CD4-positive, alpha-beta T cell treated with Interleukin-15 for 1 hour (primary cell): Measurements from ENCODE around the gene TSEN15.
A peak's percentile ranks its signal among the peaks of the same experiment; 100 is the strongest.

Experiments used
- DNase-seq: peaks from one replicate; pipeline ENCODE4 v3.0.0-alpha.2; 2020

The TSEN15 gene

DNA sequence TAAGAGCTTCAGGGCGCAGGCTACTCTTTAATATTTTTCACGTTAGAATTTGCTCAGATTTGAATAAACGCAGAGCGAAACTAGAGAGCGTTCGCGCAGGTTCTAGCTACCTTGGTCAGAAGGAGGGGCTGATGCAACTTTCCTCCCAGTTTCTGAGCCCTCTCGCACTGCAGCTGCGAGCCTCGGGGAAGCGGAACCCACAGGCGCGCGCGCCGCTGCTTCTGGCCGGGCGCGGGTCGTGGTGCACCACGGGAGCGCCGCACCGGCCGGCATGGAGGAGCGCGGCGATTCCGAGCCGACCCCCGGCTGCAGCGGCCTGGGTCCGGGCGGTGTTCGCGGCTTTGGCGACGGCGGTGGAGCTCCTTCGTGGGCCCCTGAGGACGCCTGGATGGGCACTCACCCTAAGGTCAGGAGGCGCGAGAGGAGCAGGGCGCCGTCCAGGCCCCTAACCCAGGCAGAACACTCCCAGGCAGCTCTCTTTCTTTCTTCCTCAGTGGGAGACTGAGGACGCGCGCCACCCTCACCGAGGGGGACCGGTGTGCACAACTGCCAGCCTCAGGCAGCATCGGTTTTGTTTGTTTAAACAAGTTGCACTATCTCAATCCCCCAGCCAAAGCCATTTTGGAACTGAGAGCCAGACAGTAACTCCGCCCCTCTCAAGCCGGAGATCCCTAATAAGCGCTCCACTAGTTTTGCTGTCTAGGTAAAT is at the start of gene TSEN15:
TSS of gene TSEN15 (plus strand) at position 246 of the 709 bp plus-strand sequence. CDS start at position 272, 26 bp downstream.
- peak; percentile 65 for DNase-seq

DNA sequence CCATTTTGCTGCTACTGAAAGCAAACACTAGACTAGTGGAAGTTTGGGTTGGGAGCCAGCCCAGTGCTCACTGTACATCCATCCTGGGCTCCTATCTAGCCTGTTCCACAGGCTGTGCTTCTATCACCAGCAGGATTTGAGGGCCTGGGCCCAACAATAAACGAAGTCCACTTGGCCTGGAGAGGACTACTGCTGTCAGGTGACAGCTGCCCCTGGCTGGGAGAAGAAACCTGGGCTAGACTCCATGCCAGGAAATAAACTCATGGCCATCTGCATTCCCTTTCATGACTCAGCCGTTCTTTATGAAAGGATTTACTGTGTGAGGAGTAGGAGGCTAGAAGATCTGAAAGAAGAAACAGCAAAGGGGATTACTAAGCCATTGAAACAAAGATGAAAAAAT is 49.5 kb upstream of the TSEN15 start:
- no peak for DNase-seq

DNA sequence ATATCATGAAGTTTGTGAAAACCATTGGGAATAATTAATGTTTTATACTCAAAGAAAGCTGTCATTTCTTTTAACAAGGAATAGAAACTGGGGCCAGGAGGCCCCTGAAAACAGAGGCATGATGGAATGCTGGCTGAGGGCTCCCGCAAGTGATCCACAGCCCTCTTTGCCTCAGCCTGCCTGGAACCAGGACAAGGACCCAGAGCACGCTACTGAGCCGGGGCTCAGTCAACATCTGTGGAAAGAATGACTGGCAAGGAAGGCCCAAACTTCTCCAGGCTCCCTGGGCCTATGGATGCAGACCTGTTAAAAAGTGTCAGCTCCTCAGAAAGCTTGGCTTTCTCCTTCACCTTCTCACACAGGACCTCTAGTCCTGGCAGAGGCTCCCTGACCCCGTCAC is 46.6 kb upstream of the TSEN15 start:
- DNase-seq = no peak

DNA sequence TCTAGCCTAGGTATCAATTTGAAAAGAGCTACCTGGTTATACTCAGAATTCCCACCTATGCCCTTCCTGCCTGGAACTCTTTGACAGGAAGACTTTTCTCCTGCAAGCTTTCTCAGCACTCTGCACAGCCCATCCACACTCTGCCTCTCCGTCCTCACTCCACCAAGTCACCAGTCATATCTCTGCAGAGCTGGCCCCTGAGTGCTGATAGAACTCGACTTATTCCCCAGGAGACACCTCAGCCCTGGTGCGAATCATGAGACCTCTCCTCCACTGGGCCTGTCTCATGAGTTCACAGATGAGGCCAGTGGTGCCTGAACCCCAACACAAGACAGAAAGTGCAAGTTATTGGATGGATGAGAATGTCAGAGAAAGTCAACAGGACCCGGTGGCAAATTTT is 46.0 kb upstream of the TSEN15 start:
- DNase-seq = no peak

DNA sequence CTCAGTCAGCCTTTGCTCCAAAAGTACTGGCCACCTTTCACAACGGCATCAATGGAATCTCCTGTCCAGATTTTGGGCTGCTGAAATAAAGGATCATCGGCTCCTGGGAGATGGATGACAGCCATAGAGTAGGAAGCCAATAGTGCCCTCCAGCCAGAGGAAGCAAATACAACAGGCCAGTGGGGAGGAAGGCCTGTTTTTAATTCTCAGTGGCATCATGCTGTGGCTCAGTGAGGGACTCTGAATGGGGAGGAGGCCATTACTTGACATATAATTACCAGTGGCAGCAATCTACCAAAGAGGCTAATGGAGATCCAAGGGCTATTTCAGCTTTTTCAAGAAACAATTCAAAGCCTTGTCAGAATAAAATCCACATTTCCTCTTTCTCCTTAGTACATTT is 40.7 kb upstream of the TSEN15 start:
- DNase-seq = no peak

DNA sequence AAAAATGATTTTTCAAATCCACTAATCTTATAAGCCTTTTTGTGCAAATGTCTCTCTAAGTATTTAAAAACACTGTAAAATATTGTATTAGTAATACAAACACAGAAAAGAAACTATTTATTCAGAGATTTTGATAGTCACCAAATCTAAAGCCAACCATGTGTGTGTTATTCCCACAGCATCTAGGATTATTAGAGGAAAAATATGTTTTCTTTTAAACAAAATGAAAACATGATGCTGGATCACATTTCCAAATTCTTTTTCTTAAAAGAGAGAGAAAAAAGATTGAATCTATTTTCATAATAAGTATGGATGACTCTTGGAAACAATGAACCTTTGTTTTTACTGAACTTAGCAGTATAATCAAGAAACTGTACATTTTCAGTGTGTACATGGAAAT is 39.3 kb upstream of the TSEN15 start:
- DNase-seq = no peak

DNA sequence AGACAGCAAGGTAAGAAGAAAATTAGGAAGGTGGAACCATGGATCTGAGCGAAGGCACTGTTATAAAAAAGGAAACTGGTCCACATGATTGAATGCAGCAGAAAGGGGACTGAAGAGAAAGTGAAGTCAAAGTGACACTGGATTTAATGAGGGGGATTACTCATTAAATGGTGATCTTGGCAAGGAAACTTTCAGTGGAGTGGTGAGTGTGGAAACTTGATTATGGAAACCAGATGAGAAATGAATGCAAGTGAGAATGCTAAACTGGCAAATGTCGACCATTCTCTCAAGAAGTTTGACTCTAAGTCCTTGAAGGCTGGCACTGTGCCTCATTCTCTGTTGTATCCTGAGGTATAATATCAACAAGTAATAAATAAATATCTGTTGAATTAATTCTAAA is 37.3 kb upstream of the TSEN15 start:
- no peak for DNase-seq

DNA sequence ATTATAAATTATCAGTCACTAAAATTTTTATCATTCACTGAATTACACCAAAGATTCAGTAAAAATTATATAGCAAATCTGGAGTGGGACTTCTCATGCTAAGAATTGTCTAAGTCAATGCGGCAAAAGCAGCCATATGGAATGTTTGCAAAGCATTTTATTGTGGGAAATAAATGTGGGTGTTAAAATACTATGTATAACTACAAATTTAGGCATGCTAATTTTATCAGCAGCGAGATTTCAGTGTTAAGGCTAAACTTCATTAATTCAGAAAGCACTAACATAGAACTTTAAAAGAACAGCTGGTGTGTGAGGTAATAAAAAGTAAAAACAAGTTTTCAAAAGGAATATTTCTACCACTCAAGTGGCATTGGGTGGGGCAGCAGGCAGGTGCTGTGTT is 35.4 kb upstream of the TSEN15 start:
- DNase-seq = no peak

DNA sequence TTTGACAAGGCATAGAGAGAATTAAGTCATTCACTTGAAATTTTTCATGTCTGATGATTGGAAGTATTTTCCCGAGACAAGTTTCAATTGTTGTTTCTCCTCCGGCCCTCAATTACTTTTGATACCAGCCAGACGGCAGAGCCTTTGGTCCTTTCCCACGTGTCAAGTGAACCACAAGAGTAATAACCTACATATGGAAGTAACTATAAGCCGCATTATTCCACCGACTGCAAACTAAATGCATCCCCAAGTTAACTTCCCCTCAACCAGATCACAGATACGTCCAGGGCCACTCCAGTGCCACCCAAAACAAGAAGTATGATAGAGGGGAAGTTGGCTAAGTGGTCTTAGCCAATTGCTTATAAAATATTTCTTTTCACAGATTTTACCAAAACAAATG is 34.2 kb upstream of the TSEN15 start:
- DNase-seq = no peak

DNA sequence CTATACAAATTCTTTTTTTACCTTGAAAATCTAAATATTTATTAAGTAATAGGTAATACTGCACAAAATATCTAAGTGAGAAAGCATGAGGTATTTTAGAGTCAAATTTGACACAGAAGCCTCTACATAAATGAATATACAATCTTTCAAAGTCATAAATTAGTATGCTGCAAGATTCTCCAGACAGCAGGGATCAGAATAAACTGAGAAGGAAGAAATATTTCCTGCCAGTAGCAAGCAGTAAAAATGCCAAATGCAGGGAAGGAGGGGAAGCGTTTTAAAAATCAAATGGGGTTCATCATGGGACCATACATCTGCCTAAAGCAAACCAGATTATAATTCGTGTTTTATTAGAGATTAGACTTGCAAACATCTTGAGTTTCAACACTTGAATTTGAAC is 32.9 kb upstream of the TSEN15 start:
- no peak for DNase-seq

DNA sequence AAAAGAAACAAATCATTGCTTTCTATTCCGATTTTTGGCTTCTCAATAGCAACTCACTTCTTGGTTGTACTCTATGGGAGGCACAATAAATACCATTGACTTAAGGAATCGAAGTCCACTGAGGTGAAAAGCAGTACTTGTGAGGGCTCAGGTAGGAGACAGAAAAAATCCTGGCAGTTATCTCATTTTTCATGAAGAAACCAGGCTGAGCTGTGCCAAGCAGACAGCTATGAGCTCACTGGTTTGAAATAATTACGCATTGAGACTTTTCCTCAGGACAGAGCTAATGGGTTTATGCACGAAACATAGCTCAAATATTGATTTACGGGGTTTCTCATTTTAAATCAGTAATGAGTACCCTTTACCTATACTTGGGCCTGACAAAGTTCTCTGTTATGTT is 32.5 kb upstream of the TSEN15 start:
- DNase-seq = no peak

DNA sequence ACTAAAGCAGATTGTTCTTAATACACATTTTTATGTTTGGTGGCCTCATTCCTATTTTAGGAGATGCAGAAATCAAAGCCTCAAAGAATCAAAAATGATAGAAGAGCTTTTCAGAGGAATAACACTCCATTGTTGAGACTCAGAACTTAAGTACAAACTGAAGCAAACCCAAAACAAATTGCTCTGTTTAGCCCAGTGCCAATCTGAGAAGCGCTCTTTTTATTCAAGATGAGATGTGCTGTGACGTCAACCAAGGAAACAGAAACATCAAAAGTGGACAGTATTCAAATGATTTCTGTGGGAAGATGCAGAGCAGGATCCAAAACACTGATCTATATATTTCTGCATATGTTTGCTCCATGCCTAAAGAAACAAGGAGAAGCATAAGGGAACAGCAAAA is 32.0 kb upstream of the TSEN15 start:
- DNase-seq = no peak

DNA sequence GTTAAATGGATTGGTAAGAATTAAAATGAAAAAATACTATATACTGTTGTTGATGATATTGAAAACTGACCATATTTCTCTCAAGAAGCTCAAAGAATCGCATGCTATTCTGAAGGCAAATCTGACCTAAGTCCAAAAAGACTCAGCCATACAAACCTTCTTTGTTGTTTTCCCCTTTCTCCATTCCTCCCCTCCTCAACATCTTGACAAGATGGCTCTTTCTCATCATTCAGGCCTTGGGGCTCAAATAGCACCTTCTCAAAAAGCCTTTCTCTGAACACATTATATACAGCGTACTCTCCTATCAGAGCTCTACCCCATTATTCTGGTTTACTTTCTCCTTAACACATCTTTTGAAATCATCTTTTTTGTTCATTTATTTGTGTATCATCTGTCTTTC is 31.2 kb upstream of the TSEN15 start:
- no peak for DNase-seq

DNA sequence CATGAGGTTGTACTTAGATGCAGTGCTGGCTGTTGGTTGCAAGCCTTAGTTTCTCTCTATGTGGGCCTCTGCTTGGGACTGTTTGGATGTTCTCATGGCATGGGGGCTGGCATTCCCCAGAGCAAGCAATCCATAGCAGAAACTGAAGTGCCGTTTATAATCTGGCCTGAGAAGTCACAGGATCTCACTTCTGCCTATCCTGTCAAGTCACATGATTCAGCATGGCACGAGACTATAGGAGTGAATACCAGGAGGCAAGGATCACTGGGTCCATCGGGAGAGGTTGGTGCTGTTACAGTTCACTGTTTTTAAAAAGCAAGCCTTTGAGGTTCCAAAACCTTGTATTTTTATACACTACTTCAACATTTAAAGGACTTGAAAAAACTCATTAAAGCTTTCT is 30.7 kb upstream of the TSEN15 start:
- DNase-seq = no peak

DNA sequence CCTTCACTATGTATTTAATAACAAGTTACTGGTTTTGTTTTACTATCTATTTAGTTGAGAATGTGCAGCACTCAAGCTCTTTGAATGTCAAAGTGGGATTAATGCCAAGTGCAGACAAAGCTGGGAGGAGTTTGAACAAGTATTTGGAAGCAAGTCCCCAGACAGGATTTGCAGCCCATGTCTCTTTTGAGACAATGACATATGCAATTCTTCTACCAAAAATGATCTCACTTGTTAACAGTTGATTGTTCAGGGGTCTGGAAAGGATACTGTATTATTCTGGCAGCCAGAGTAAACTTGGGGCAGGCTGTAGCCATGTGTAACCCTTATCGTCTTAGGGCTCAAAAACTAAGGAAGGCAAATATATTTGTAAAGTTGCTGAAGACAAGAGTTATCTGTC is 29.8 kb upstream of the TSEN15 start:
- DNase-seq = no peak

DNA sequence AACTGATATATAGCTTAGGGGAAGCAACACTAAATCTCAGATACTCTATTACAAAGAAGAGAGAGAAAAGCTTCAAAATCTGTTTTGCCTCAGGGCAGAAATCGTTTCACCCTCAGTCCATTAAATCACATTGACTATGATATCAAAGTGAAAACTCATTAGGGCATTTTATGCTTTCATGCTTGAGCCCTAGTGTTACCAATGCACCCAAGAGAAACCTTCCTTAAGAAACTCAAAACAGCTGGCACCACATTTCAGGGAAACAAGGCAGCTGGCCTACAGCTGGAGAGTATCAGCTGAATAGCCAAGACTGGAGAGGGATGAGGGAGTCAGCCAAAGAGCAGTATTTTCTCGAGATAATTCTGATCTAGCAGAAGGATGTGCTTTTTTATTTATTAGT is 28.9 kb upstream of the TSEN15 start:
- DNase-seq = no peak

DNA sequence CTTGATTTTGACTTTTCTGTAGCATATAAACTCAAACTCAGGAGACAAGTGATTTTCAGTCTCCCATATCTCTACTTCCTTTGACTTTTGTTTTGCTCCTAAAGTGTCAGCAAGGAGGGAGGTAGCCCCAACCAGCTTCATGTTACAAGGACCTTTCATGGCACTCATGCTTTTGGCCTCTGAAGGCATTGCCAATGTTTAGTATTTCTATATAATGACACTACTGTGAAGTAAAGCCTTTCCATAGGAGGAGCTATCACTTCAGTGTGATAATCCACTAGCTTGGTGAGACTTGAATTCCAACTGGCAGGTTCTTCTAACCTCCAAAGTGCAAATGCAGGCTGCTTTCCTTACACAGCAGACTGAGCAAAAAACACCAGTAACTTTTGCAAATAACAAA is 28.4 kb upstream of the TSEN15 start:
- no peak for DNase-seq

DNA sequence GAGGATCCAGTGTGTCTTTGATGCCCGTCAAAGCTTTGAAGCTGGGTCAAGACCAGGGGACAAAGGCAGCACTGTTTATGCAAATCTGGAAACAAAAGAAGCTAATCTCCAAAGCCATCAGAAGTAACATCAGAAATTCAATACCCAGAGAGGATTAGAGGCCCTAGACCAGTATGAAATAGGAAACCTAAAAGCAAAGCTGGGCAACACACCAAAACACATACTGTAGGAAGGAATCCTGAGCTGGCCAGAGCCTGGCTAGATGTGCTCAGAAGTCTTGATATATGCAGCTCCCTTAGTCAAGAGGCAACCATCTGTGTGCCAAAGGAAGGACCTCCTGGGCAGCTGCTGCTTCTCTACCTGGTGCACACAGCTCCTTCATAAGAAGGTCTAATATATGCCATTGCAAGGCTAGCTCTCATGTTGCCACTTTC is 26.3 kb upstream of the TSEN15 start:
- DNase-seq = no peak

DNA sequence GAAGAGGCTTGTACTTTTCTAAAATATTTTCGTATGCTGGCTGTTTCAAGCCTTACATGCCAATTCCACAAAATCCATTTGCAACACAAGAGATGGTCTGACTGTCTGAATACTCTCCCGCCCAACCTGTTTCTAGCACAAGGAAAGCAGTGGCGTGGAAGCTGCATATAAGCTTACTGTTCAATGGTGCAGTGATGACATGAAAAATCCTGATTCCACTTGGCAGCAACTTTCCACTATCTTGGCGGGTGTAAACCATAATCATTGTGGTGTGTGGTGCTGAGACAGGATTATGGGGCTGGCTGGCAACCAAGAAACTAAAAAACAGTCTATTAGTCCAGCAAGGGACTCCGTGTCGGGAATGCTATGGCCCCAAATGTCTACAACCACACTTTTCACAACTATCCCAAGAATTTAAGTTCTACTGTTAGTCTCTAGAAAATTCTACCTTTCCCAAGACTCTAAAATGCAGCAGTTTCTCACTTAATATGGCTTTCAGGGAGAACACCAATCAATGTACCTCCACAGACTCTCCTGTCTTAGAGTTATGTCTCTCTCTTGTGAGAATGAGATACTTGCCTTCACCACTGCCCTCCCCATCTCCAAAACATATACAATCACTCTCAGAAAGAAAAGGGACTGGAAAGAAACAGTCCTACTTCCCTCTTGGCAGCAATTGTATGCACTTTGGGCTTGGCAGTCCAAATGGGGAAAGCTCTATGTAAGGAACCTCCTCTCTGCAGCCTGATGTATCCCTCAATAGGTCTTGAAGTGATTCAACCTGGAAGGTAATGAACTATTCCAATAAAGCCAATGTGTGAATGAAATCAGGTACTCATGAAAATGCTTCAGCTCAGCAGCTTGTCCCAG is 23.5 kb upstream of the TSEN15 start:
- no peak for DNase-seq

DNA sequence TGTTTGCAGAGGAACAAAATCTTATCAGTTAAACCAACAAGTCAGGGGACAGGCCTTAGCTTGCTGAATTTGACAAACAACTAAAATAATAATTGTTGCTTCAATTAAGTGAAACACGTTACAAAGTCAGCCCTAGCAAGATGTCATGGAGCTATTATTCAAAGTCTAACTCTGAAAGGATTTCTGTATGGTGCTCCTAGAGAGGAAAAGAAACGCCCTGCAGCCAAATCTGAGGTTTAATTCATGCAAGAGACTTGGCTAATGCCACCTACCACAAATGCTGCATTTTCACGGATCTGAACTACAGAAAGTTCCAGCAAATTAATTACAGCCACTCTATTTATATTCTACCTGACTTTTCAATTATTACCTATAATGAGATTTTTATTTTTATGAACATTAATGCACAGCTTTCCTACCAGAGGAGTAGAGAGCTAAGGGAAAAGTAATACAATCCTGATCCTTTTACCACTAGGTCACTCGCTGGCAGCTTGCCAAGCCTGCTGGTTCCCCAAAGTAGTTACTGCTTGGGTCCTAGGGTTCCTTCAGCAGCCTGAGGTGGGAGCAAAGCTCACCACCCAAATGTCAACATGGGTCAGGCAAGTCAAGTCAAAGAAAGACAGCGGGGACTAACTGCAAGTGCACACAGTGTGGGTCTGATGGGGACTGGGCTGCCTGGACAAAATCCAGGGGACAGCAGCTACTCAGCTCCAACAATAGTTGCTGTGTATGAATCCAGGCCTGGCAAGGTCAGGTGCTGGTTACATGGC is 22.5 kb upstream of the TSEN15 start:
- no peak for DNase-seq

DNA sequence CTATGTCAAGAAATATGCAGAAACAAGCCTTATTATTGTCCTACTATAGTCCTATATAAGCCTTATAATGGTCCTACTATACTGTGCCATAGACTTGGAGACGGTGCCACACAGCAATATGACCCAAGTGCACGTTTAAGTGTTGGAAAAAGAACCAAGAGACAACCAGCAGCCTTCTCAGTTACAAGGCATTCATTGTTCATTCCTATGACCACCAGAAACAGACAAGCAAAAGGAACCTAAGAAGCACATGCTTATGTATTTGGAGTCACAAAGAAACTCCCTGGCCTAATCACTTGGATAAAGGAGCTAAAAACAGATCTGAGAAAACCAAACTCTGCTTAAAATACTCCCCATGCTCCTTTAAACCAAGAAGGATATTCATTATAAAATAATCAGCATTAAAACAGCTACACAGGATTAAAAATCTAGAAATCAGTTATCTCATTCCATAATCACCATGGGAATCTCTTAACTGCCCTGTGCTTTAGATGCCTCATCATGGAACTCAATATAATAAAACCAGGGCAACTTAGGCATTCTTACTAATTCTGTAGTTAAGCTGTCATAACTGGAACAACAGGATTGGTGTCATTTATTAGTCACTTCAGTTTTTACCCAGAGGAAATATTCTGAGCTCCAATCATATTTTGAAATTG is 21.0 kb upstream of the TSEN15 start:
- DNase-seq = no peak

DNA sequence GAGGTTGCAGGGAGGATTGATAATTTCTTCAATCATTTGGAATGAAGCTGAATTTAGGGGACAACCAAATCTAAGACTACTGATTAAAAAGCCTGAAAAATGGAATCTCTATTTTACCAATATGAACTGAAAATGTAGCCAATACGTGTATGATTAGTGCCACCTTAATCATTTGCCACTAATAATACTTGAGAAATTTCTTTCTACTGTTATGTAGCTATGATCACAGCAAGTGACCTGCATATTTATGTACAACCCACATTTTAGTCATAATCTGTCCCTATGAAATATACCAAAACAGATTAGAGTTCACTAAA is 20.5 kb upstream of the TSEN15 start:
- no peak for DNase-seq

DNA sequence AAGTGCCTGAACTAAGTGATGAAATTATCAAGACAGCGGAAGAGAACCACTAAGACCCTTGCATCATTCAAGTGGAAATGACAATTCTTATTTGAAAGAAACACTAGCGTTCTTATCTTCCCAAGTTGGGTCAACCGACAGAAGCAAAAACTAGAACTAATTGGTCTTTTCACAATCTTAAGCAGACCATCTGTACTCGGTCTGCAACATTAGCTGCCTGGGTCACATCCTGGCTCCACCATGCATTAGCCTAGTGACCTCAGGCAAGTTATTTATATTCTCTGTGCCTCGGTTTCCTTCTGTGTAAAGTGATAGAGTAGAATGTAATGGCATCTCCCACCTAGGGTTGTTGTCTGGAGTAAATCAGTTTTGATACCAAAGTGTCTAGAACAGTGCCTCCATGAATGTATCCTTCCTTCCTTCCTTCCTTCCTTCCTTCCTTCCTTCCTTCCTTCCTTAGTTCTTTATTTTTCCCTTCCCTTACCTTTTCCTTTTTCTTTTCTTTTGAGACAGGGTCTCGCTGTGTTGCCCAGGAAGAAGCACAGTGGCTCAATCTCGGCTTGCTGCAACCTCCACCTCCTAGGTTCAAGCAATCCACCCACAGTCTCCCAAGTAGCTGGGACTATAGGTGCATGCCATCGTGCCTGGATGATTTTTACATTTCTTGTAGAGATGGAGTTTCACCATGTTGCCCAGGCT is 20.0 kb upstream of the TSEN15 start:
- no peak for DNase-seq
